H1 (cell line): ENCODE data around the gene CYTH1. TPM values are rescaled to one million over a fixed set of nuclear protein-coding genes. Genes with fewer than 3 reads are reported as not detected.

Source experiments
- CTCF ChIA-PET: fragments of 300-600 bp; sonication (Branson Sonifier 250); formaldehyde crosslinking; loops from one replicate; lab custom pipeline; 2021; ENCODE audit not compliant: partially characterized antibody; lab: Charles Lee
- POLR2A ChIA-PET: fragments of 300-600 bp; sonication (Branson Sonifier 250); formaldehyde crosslinking; loops from one replicate; lab custom pipeline; 2021; ENCODE audit warnings: inconsistent platforms; ENCODE audit not compliant: partially characterized antibody; lab: Charles Lee
- DNase-seq, 2 experiments: peaks; one replicate each; pipeline versions ENCODE4 v3.0.0 to v3.0.0-alpha.2; 2010 to 2022; ENCODE audit warnings: low spot score in 2 of 2, low read depth in 1 of 2, mixed read lengths in 1 of 2
- FAIRE-seq: peaks from 2 replicates; lab custom pipeline; 2011; peaks lifted over from hg19 to GRCh38; lab: Jason Lieb, UNC
- H2AFZ ChIP-seq: 2 replicates; pipeline ENCODE4 v1.8.1; 2012; ENCODE audit warnings: low read length, inconsistent platforms
- H2AK5ac ChIP-seq: 2 replicates; pipeline ENCODE4 v1.6.1; 2013; ENCODE audit warnings: low read depth, low read length
- H2BK120ac ChIP-seq: replicated peaks from 2 replicates; pipeline ENCODE3; 2013; ENCODE audit warnings: low read depth, low read length, inconsistent platforms
- H2BK12ac ChIP-seq: 2 replicates; pipeline ENCODE4 v1.6.1; 2013; ENCODE audit warnings: low read depth, low read length
- H2BK15ac ChIP-seq: 2 replicates; pipeline ENCODE4 v1.6.1; 2013; ENCODE audit warnings: low read length
- H2BK20ac ChIP-seq: 2 replicates; pipeline ENCODE4 v1.6.1; 2013; ENCODE audit warnings: low read length
- H2BK5ac ChIP-seq: 2 replicates; pipeline ENCODE4 v1.6.1; 2013; ENCODE audit warnings: low read depth, low read length
- H3K14ac ChIP-seq: 2 replicates; pipeline ENCODE4 v1.6.1; 2013; ENCODE audit warnings: inconsistent platforms; ENCODE audit not compliant: insufficient read length
- H3K18ac ChIP-seq: 2 replicates; pipeline ENCODE4 v1.6.1; 2013; ENCODE audit warnings: low read length; ENCODE audit errors: extremely low read depth
- H3K23ac ChIP-seq: 2 replicates; pipeline ENCODE4 v1.6.1; 2013; ENCODE audit warnings: inconsistent platforms; ENCODE audit not compliant: insufficient read length
- H3K23me2 ChIP-seq: 2 replicates; pipeline ENCODE4 v1.6.1; 2013; ENCODE audit warnings: low read depth, low read length
- H3K27ac ChIP-seq: 2 replicates; pipeline ENCODE4 v1.6.1; 2011; ENCODE audit warnings: low read depth, low read length, inconsistent platforms
- H3K27me3 ChIP-seq, 4 experiments: replicated peaks in 1 of 4; 1 replicate in 1 of 4; 2 replicates in 3 of 4; pipeline versions ENCODE4 v1.6.1 to v1.8.1; 2011 to 2013; ENCODE audit warnings: low read length in 3 of 4, mild to moderate bottlenecking in 3 of 4, inconsistent platforms in 2 of 4, mixed read lengths in 2 of 4, moderate library complexity in 1 of 4; ENCODE audit not compliant: control insufficient read depth in 3 of 4, insufficient read depth in 3 of 4; ENCODE audit errors: extremely low read depth in 1 of 4
- H3K36me3 ChIP-seq, 4 experiments: 2 replicates each; pipeline versions ENCODE4 v1.6.1 to v1.8.1; 2011 to 2013; ENCODE audit warnings: mild to moderate bottlenecking in 4 of 4, low read length in 3 of 4, moderate library complexity in 2 of 4, control low read depth in 1 of 4, inconsistent platforms in 1 of 4; ENCODE audit not compliant: insufficient read depth in 4 of 4, control insufficient read depth in 2 of 4
- H3K4ac ChIP-seq: replicated peaks from 2 replicates; pipeline ENCODE3; 2013; ENCODE audit warnings: low read length, low read depth, mixed read lengths, inconsistent platforms; ENCODE audit not compliant: insufficient read length
- H3K4me1 ChIP-seq, 4 experiments: replicated peaks in 1 of 4; 1 replicate in 1 of 4; 2 replicates in 3 of 4; pipeline versions ENCODE4 v1.6.1 to v1.8.1; 2011 to 2013; ENCODE audit warnings: low read length in 3 of 4, inconsistent platforms in 2 of 4, mixed read lengths in 1 of 4; ENCODE audit not compliant: insufficient read depth in 4 of 4, control insufficient read depth in 3 of 4
- H3K4me2 ChIP-seq, 2 experiments: 2 replicates each; pipeline versions ENCODE4 v1.6.1 to v1.8.1; 2011 to 2013; ENCODE audit warnings: low read depth in 2 of 2, low read length in 2 of 2, control low read depth in 1 of 2, inconsistent platforms in 1 of 2, mild to moderate bottlenecking in 1 of 2; ENCODE audit not compliant: insufficient read depth in 1 of 2
- H3K4me3 ChIP-seq, 4 experiments: fragments of 200-600, 300-600 bp in 1 of 4; sonication (generic), shearing (Covaris generic), sonication (Bioruptor Twin) in 1 of 4; 2 replicates each; pipeline versions ENCODE4 v1.5.1 to v1.8.1; 2011 to 2016; ENCODE audit warnings: low read length in 4 of 4, low read depth in 3 of 4, control low read depth in 2 of 4, inconsistent platforms in 2 of 4, mild to moderate bottlenecking in 2 of 4, mixed read lengths in 1 of 4, moderate library complexity in 1 of 4; ENCODE audit not compliant: insufficient read depth in 2 of 4; ENCODE audit errors: extremely low read depth in 1 of 4
- H3K56ac ChIP-seq: replicated peaks from 2 replicates; pipeline ENCODE3; 2013; ENCODE audit warnings: low read depth, mild to moderate bottlenecking, mixed read lengths, low read length, inconsistent platforms; ENCODE audit not compliant: insufficient read length
- H3K79me1 ChIP-seq: 2 replicates; pipeline ENCODE4 v1.6.1; 2013; ENCODE audit warnings: low read depth, low read length, control low read depth
- H3K79me2 ChIP-seq, 2 experiments: 2 replicates each; pipeline versions ENCODE4 v1.6.1 to v1.8.1; 2012 to 2013; ENCODE audit warnings: low read length in 2 of 2, mild to moderate bottlenecking in 2 of 2, inconsistent platforms in 1 of 2; ENCODE audit not compliant: insufficient read depth in 2 of 2, control insufficient read depth in 1 of 2
- H3K9ac ChIP-seq, 4 experiments: replicated peaks in 1 of 4; 1 replicate in 1 of 4; 2 replicates in 3 of 4; pipeline versions ENCODE4 v1.6.1 to v1.8.1; 2011 to 2013; ENCODE audit warnings: low read depth in 3 of 4, low read length in 3 of 4, control low read depth in 2 of 4, mild to moderate bottlenecking in 2 of 4, moderate library complexity in 2 of 4, inconsistent platforms in 1 of 4; ENCODE audit errors: extremely low read depth in 1 of 4
- H3K9me3 ChIP-seq, 2 experiments: 2 replicates each; pipeline versions ENCODE4 v1.6.1 to v1.8.1; 2012 to 2013; ENCODE audit warnings: mild to moderate bottlenecking in 2 of 2, moderate library complexity in 2 of 2, control low read depth in 1 of 2, inconsistent platforms in 1 of 2, low read depth in 1 of 2, low read length in 1 of 2, mixed read lengths in 1 of 2; ENCODE audit not compliant: insufficient read depth in 2 of 2
- H4K20me1 ChIP-seq, 2 experiments: replicated peaks in 1 of 2; 2 replicates each; pipeline versions ENCODE3 to v1.8.1; 2011 to 2013; ENCODE audit warnings: inconsistent platforms in 2 of 2, low read length in 2 of 2, mild to moderate bottlenecking in 1 of 2; ENCODE audit not compliant: insufficient read depth in 2 of 2, control insufficient read depth in 1 of 2
- H4K5ac ChIP-seq: 2 replicates; pipeline ENCODE4 v1.6.1; 2013; ENCODE audit warnings: low read length, low read depth, mixed read lengths, inconsistent platforms; ENCODE audit not compliant: insufficient read length
- H4K8ac ChIP-seq: 2 replicates; pipeline ENCODE4 v1.8.0; 2013; ENCODE audit warnings: mild to moderate bottlenecking, moderate library complexity, low read length, inconsistent platforms; ENCODE audit not compliant: insufficient read depth; ENCODE audit errors: extremely low read depth
- H4K91ac ChIP-seq: replicated peaks from 2 replicates; pipeline ENCODE3; 2013; ENCODE audit warnings: low read length, mixed read lengths, inconsistent platforms; ENCODE audit not compliant: insufficient read length
- CTBP2 ChIP-seq: IDR thresholded peaks from 2 replicates; pipeline ENCODE4 v1.7.0; 2011; ENCODE audit warnings: borderline replicate concordance, mild to moderate bottlenecking, moderate library complexity, mixed read lengths, low read length; ENCODE audit not compliant: insufficient read depth, insufficient read length
- WGBS, 2 experiments: shearing (Covaris generic) in 1 of 2; methylation state at CpG; one replicate each; pipeline versions ENCODE4 v1.1.6 to v1.1.7; 2013 to 2015; ENCODE audit warnings: low lambda C conversion rate in 2 of 2, mixed read lengths in 2 of 2, inconsistent platforms in 1 of 2, low coverage in 1 of 2, missing lambda C conversion rate in 1 of 2; ENCODE audit not compliant: insufficient replicate concordance in 2 of 2, insufficient coverage in 1 of 2, insufficient read length in 1 of 2; ENCODE audit errors: extremely low coverage in 1 of 2, missing lambda C conversion rate in 1 of 2; 5-methylcytosine and 5-hydroxymethylcytosine counted together
- polyA plus RNA-seq, 7 experiments: library from polyadenylated mRNA; depleted of rRNA in 3 of 7; stranded (reverse) in 5 of 7; unstranded in 2 of 7; fragments of >200 nt in 5 of 7; fragments of 200-250 nt in 2 of 7; gene quantifications; 1 replicate in 5 of 7; 2 replicates in 1 of 7; 4 replicates in 1 of 7; pipeline versions ENCODE4 v1.2.1 to v1.2.3, GENCODE V29; 2011 to 2013; ENCODE audit warnings: missing spikeins in 2 of 7, mixed read lengths in 2 of 7
- total RNA-seq: library from RNA; stranded (reverse); fragmentation: NEBNext Ultra II Directional; extraction: Animal tissue kit (Norgen Biotek cat#: 25700); gene quantifications from 2 replicates; pipeline ENCODE4 v1.2.1, GENCODE V29; 2021

Gene CYTH1
- total and polyA plus RNA-seq, 2 of the 8 experiments (the other 6 are each of a cell fraction or from before 2014, with no cell fraction given) = 12.8 to 14.8 TPM

- Histone ChIP-seq H3K14ac (no peak overlapping the region), H2AFZ (no peak overlapping the region), H2BK15ac (no peak overlapping the region), H3K4ac (no peak overlapping the region), H4K20me1 (no peaks in the 10 kb centered on the region), H3K18ac (no peak overlapping the region), H3K79me1 (no peaks in the 10 kb centered on the region), H2BK120ac (no peak overlapping the region), H3K4me2 (no peak overlapping the region), H3K9ac (no peak overlapping the region), H3K27me3 (no peaks in the 10 kb centered on the region), H3K23ac (no peak overlapping the region), H3K9me3 (no peaks in the 10 kb centered on the region; a peak in 1 of 4 replicates), H2BK12ac (no peak overlapping the region), H3K23me2 (peaks cover 1% of the 10 kb centered on the region; the same call in 1 of the 2 replicates), H3K4me3 (no peak overlapping the region), H3K36me3 (no peaks in the 10 kb centered on the region), H2AK5ac (no peak overlapping the region), H3K79me2 (no peaks in the 10 kb centered on the region), H4K8ac (no peak overlapping the region), H3K27ac (no peak overlapping the region), H3K56ac (no peak overlapping the region), H2BK5ac (no peak overlapping the region), H2BK20ac (no peak overlapping the region), H4K5ac (no peak overlapping the region), H3K4me1 (no peaks in the 10 kb centered on the region), H4K91ac (no peak overlapping the region)
- 86% methylated on average over 4 of the region's 4 CpGs; no CpG with 5 or more reads in 1 of the 2 experiments for WGBS, 2 experiments
- ChIA-PET CTCF (interaction anchor here (0.6 to 1.2 kb wide), 4 partner anchors 23 to 93 kb away, joined by 3 to 6 read pairs (median 4); no protein-coding TSS in a partner anchor), POLR2A (no interaction called here)
- DNase-seq (no peak), FAIRE-seq (no peak)
- TF ChIP-seq CTBP2 = no peak
Observed at GRCh38 chr17:78634154-78634553, 147.9 kb downstream of the CYTH1 start.
